SK-N-SH (cell line): ENCODE results near the gene CASKIN2.

Experiments used
- EP300 ChIP-seq, 2 experiments: IDR thresholded peaks; 2 replicates each; pipeline versions ENCODE4 v1.4.0 to v1.6.1; 2012; ENCODE audit warnings: borderline replicate concordance in 1 of 2, low read depth in 1 of 2, low read length in 1 of 2
- EZH2phosphoT487 ChIP-seq: fragments of 200-600 bp; sonication (generic); IDR thresholded peaks from 2 replicates; pipeline ENCODE4 v1.6.1; 2017; ENCODE audit warnings: low read depth, mixed run types, mild to moderate bottlenecking, antibody characterized with exemption, moderate library complexity, borderline replicate concordance
- FOXM1 ChIP-seq: IDR thresholded peaks from 2 replicates; pipeline ENCODE4 v1.4.0; 2012; ENCODE audit warnings: low read depth, mild to moderate bottlenecking
- GABPA ChIP-seq: IDR thresholded peaks from 2 replicates; pipeline ENCODE4 v1.4.0; 2012; ENCODE audit warnings: low read depth, mild to moderate bottlenecking
- JUND ChIP-seq: IDR thresholded peaks from 2 replicates; pipeline ENCODE4 v1.4.0; 2012
- NFIC ChIP-seq: IDR thresholded peaks from 2 replicates; pipeline ENCODE4 v1.4.0; 2012; ENCODE audit warnings: borderline replicate concordance
- NRF1 ChIP-seq: IDR thresholded peaks from 2 replicates; pipeline ENCODE4 v1.6.1; 2012; ENCODE audit warnings: low read depth, mild to moderate bottlenecking, low read length
- POLR2AphosphoS5 ChIP-seq: IDR thresholded peaks from 2 replicates; pipeline ENCODE4 v1.6.1; 2012; ENCODE audit warnings: low read depth, low read length
- RCOR1 ChIP-seq: fragments of 150-350 bp; IDR thresholded peaks from 2 replicates; pipeline ENCODE4 v1.6.1; 2017; ENCODE audit warnings: antibody characterized with exemption, low read length
- SMC3 ChIP-seq: IDR thresholded peaks from 2 replicates; pipeline ENCODE4 v1.6.1; 2012; ENCODE audit warnings: low read depth, low read length, improper control_type of control experiment
- TF ChIP-seq, protein P1 (sequence below): fragments of 200-600 bp; sonication (generic); IDR thresholded peaks from 2 replicates; pipeline ENCODE4 v1.6.1; 2017; ENCODE audit warnings: antibody characterized with exemption, mild to moderate bottlenecking, moderate library complexity
- TF ChIP-seq, protein P2 (sequence below): IDR thresholded peaks from 2 replicates; pipeline ENCODE4 v1.4.0; 2012; ENCODE audit warnings: low read depth, borderline replicate concordance
- TF ChIP-seq, protein P3 (sequence below): fragments of 150-350 bp; IDR thresholded peaks from 2 replicates; pipeline ENCODE4 v1.6.1; 2017; ENCODE audit warnings: antibody characterized with exemption, low read length, low read depth, borderline replicate concordance

DNA sequence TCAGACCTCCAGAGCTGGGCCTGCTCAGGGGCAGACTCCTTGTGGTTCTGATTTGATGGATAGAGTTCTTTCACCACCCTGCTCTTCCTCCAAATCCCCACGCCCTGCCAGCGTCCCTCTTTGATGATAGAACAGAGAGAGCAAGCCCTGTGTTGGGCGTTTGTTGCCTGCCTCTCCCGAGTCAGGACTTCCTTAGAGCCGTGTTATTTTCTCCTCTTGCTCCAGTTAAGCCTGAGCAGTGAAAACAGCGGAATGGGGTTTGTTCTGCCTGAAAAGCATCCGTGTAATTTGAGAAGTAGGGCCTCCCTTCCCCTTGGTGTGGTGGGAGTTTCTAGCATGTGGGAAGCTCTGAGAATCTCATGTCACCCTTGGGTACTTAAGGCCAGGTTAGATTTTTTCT is 36.8 kb downstream of the CASKIN2 start:
- no peak for TF ChIP-seq EP300 (IDR thresholded peaks at IDR 0.05; ENCODE audit: borderline replicate concordance in 1 of 2, low read depth in 1 of 2, low read length in 1 of 2)
- TF ChIP-seq, protein P1, sequence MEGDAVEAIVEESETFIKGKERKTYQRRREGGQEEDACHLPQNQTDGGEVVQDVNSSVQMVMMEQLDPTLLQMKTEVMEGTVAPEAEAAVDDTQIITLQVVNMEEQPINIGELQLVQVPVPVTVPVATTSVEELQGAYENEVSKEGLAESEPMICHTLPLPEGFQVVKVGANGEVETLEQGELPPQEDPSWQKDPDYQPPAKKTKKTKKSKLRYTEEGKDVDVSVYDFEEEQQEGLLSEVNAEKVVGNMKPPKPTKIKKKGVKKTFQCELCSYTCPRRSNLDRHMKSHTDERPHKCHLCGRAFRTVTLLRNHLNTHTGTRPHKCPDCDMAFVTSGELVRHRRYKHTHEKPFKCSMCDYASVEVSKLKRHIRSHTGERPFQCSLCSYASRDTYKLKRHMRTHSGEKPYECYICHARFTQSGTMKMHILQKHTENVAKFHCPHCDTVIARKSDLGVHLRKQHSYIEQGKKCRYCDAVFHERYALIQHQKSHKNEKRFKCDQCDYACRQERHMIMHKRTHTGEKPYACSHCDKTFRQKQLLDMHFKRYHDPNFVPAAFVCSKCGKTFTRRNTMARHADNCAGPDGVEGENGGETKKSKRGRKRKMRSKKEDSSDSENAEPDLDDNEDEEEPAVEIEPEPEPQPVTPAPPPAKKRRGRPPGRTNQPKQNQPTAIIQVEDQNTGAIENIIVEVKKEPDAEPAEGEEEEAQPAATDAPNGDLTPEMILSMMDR = no peak
- no peak for TF ChIP-seq POLR2AphosphoS5
- TF ChIP-seq NFIC = no peak
- TF ChIP-seq GABPA = no peak
- no peak for TF ChIP-seq NRF1
- TF ChIP-seq SMC3 = no peak
- TF ChIP-seq EZH2phosphoT487 = no peak
- TF ChIP-seq, protein P2, sequence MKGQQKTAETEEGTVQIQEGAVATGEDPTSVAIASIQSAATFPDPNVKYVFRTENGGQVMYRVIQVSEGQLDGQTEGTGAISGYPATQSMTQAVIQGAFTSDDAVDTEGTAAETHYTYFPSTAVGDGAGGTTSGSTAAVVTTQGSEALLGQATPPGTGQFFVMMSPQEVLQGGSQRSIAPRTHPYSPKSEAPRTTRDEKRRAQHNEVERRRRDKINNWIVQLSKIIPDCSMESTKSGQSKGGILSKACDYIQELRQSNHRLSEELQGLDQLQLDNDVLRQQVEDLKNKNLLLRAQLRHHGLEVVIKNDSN = no peak
- TF ChIP-seq, protein P3, sequence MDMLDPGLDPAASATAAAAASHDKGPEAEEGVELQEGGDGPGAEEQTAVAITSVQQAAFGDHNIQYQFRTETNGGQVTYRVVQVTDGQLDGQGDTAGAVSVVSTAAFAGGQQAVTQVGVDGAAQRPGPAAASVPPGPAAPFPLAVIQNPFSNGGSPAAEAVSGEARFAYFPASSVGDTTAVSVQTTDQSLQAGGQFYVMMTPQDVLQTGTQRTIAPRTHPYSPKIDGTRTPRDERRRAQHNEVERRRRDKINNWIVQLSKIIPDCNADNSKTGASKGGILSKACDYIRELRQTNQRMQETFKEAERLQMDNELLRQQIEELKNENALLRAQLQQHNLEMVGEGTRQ = no peak
- no peak for TF ChIP-seq JUND
- no peak for TF ChIP-seq FOXM1
- TF ChIP-seq RCOR1 = no peak
